Colonic mucosa (tissue), 4 donors: Measurements from ENCODE around the gene CREB3L1. TPM values are rescaled to one million over a fixed set of nuclear protein-coding genes. Genes with fewer than 3 reads are reported as not detected.

Experiments used
- DNase-seq: peaks from one replicate; pipeline ENCODE4 v3.0.0-alpha.2; 2020
- H3K27ac ChIP-seq: fragments of 200-600 bp; one replicate; pipeline ENCODE4 v1.8.0; 2021
- H3K27me3 ChIP-seq: fragments of 200-600 bp; one replicate; pipeline ENCODE4 v1.8.0; 2021
- H3K36me3 ChIP-seq: fragments of 200-600 bp; one replicate; pipeline ENCODE4 v1.8.0; 2021
- H3K4me1 ChIP-seq: fragments of 200-600 bp; one replicate; pipeline ENCODE4 v1.8.0; 2021; ENCODE audit warnings: mild to moderate bottlenecking
- H3K4me3 ChIP-seq: fragments of 200-600 bp; one replicate; pipeline ENCODE4 v1.8.0; 2021
- H3K9ac ChIP-seq, 2 donors: one replicate each; pipeline ENCODE4 v1.7.0; 2013; ENCODE audit warnings: control low read depth in 2 of 2, low read depth in 2 of 2, low read length in 2 of 2
- H3K9me3 ChIP-seq: fragments of 200-600 bp; one replicate; pipeline ENCODE4 v1.8.0; 2021
- intact Hi-C: fragments of 100-400 bp; cut with DNase I; formaldehyde crosslinking; loops from one replicate; pipeline ENCODE4 v1.14.1; 2022
- total RNA-seq, 2 donors: library from RNA; stranded (reverse); fragmentation: NEBNext Ultra II Directional in 1 of 2; extraction: Animal tissue kit (Norgen Biotek cat#: 25700) in 1 of 2; gene quantifications; one replicate each; pipeline ENCODE4 v1.2.1, GENCODE V29; 2021
- TF ChIP-seq, protein P1 (sequence below): fragments of 200-600 bp; IDR thresholded peaks from one replicate; pipeline ENCODE4 v1.8.0; 2022; ENCODE audit warnings: antibody characterized with exemption, mild to moderate bottlenecking
- donor health status: healthy.
- donor health status: DM: no; HTN: no; CAD: no.
- donor health status: DM: no; HTN: no; CAD: no.

The CREB3L1 gene
- total RNA-seq, 2 donors from 2014 or later: 143 to 150 TPM

- no peak for DNase-seq
- intact Hi-C loops: no loop called here
- no peak overlapping the region for H3K4me3 ChIP-seq
- TF ChIP-seq, protein P1, sequence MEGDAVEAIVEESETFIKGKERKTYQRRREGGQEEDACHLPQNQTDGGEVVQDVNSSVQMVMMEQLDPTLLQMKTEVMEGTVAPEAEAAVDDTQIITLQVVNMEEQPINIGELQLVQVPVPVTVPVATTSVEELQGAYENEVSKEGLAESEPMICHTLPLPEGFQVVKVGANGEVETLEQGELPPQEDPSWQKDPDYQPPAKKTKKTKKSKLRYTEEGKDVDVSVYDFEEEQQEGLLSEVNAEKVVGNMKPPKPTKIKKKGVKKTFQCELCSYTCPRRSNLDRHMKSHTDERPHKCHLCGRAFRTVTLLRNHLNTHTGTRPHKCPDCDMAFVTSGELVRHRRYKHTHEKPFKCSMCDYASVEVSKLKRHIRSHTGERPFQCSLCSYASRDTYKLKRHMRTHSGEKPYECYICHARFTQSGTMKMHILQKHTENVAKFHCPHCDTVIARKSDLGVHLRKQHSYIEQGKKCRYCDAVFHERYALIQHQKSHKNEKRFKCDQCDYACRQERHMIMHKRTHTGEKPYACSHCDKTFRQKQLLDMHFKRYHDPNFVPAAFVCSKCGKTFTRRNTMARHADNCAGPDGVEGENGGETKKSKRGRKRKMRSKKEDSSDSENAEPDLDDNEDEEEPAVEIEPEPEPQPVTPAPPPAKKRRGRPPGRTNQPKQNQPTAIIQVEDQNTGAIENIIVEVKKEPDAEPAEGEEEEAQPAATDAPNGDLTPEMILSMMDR: no peak
- no peaks in the 10 kb centered on the region for H3K36me3 ChIP-seq
- no peaks in the 10 kb centered on the region for H3K4me1 ChIP-seq
- no peaks in the 10 kb centered on the region for H3K27me3 ChIP-seq
- H3K9me3 ChIP-seq: no peaks in the 10 kb centered on the region
- H3K9ac ChIP-seq: no peak overlapping the region
- no peak overlapping the region for H3K27ac ChIP-seq
Observed at GRCh38 chr11:46291441-46292150, 14.1 kb downstream of the CREB3L1 start.

- TF ChIP-seq, protein P1: no peak
- no peak for DNase-seq
- no peaks in the 10 kb centered on the region for H3K4me1 ChIP-seq
- no peaks in the 10 kb centered on the region for H3K27me3 ChIP-seq
- no peak overlapping the region for H3K4me3 ChIP-seq
- no peak overlapping the region for H3K27ac ChIP-seq
- H3K9ac ChIP-seq: no peak overlapping the region
- H3K9me3 ChIP-seq: no peaks in the 10 kb centered on the region
- intact Hi-C loops: no loop called here
- H3K36me3 ChIP-seq: no peaks in the 10 kb centered on the region
Observed at GRCh38 chr11:46293066-46293465, 15.6 kb downstream of the CREB3L1 start.

GRCh38 chr11:46293641-46294103 is 16.2 kb downstream of the CREB3L1 start:
- H3K9me3 ChIP-seq: no peaks in the 10 kb centered on the region
- no peaks in the 10 kb centered on the region for H3K27me3 ChIP-seq
- no peaks in the 10 kb centered on the region for H3K4me1 ChIP-seq
- no peak for DNase-seq
- no peak overlapping the region for H3K4me3 ChIP-seq
- no peak overlapping the region for H3K9ac ChIP-seq
- H3K27ac ChIP-seq: peak overlapping the region; percentile 13
- no peaks in the 10 kb centered on the region for H3K36me3 ChIP-seq
- intact Hi-C loops: no loop called here
- TF ChIP-seq, protein P1: no peak

GRCh38 chr11:46294365-46295309 is 17.2 kb downstream of the CREB3L1 start:
- TF ChIP-seq, protein P1: no peak
- Histone ChIP-seq H3K9ac (peak overlapping the region in 1 of 2 donors; percentile 28), H3K9me3 (no peaks in the 10 kb centered on the region), H3K4me1 (no peaks in the 10 kb centered on the region), H3K4me3 (peak overlapping the region; percentile 25), H3K27ac (peak overlapping the region; percentile 13), H3K27me3 (no peaks in the 10 kb centered on the region), H3K36me3 (no peaks in the 10 kb centered on the region)
- no peak for DNase-seq
- intact Hi-C loops: no loop called here

DNA sequence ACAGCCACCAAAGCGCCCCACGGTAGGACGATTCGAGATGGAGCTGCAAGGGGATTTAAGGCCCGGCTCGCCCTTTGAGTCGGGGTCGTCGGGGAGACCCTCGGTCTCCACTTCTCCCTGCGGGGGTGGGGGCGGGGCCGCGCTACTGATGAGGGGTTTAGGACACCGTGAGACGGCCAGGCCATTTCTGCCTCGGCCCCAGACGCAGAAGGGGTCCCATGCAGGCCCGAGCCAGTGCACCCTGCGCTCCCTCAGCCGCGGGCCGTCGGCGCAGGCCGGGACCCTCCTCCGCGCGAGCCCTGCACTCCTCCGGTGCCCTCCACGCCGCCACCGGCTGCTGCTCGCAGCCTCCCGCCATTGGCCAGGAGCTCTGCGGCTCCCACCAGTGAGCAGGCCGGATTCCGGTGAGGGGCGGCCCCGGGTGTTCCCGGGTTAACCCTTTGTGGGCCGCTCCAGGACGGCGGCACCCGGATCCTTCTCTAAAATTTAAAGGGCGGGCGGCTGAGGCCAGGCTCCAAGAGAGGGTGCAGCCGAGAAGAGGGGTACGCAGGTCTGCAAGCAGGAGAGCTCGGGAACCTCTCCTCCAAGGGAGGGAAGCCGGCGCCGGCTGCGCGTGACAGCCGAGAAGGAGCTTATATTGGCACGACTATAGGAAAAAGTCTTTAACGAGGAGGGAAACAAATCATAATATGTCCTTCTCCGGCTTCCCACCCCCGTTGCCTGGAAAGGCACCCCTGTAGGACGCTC is 18.0 kb downstream of the CREB3L1 start:
- TF ChIP-seq, protein P1: no peak
- DNase-seq: no peak
- H3K27me3 ChIP-seq: no peaks in the 10 kb centered on the region
- H3K9ac ChIP-seq: peak overlapping the region in 1 of 2 donors; percentile 28
- no peaks in the 10 kb centered on the region for H3K4me1 ChIP-seq
- no peaks in the 10 kb centered on the region for H3K9me3 ChIP-seq
- peak overlapping the region; percentile 25 for H3K4me3 ChIP-seq
- intact Hi-C loops: no loop called here
- H3K27ac ChIP-seq: no peak overlapping the region
- no peaks in the 10 kb centered on the region for H3K36me3 ChIP-seq
